HFF-Myc (cell line): ENCODE results near the gene RNF167.
"Not testable (repeated sequence)": the region's sequence is repeated elsewhere in the genome, so short reads cannot be mapped to it uniquely, and the experiment has no call there.

Source experiments
- DNase-seq: peaks from one replicate; pipeline ENCODE4 v3.0.0-alpha.2; 2011; ENCODE audit warnings: low read depth; ENCODE audit errors: extremely low read depth
- H3K4me3 ChIP-seq: replicated peaks from 2 replicates; pipeline ENCODE4 v1.5.1; 2011; ENCODE audit warnings: low read depth, mild to moderate bottlenecking, control low read depth, low read length
- CTCF ChIP-seq: IDR thresholded peaks from 2 replicates; pipeline ENCODE4 v1.5.1; 2012; ENCODE audit warnings: mild to moderate bottlenecking, low read depth, low read length, control low read depth; ENCODE audit errors: missing control alignments

The RNF167 gene

GRCh38 chr17:4920351-4921048 is 19.6 kb upstream of the RNF167 start:
- DNase-seq: no peak
- H3K4me3 ChIP-seq: no peak overlapping the region
- TF ChIP-seq CTCF: no peak

- no peak overlapping the region for H3K4me3 ChIP-seq
- no peak for TF ChIP-seq CTCF
- no peak for DNase-seq
These were observed 18.7 kb upstream of the RNF167 start for GRCh38 chr17:4921320-4921719.

- H3K4me3 ChIP-seq, DNase-seq: not testable (repeated sequence)
These were observed 13.3 kb upstream of the RNF167 start for GRCh38 chr17:4926577-4927335.

- no peak overlapping the region for H3K4me3 ChIP-seq
- TF ChIP-seq CTCF: no peak
- no peak for DNase-seq
These were observed 11.2 kb upstream of the RNF167 start for GRCh38 chr17:4928881-4929280.

GRCh38 chr17:4931963-4932362 is 8.1 kb upstream of the RNF167 start, which contains the start of gene GP1BA:
GP1BA (plus strand) TSS chr17:4932277; CDS start chr17:4932605, 328 bp downstream.
- TF ChIP-seq CTCF: no peak
- no peak for DNase-seq
- H3K4me3 ChIP-seq: no peak within 1 kb of the TSS

GRCh38 chr17:4932756-4933155 is 7.3 kb upstream of the RNF167 start:
- DNase-seq: no peak
- no peak overlapping the region for H3K4me3 ChIP-seq
- TF ChIP-seq CTCF: no peak

- no peak for TF ChIP-seq CTCF
- DNase-seq: no peak
- no peak overlapping the region for H3K4me3 ChIP-seq
These were observed 6.4 kb upstream of the RNF167 start for GRCh38 chr17:4933646-4934045.
